ENCODE data around the gene WDR18.

DNA sequence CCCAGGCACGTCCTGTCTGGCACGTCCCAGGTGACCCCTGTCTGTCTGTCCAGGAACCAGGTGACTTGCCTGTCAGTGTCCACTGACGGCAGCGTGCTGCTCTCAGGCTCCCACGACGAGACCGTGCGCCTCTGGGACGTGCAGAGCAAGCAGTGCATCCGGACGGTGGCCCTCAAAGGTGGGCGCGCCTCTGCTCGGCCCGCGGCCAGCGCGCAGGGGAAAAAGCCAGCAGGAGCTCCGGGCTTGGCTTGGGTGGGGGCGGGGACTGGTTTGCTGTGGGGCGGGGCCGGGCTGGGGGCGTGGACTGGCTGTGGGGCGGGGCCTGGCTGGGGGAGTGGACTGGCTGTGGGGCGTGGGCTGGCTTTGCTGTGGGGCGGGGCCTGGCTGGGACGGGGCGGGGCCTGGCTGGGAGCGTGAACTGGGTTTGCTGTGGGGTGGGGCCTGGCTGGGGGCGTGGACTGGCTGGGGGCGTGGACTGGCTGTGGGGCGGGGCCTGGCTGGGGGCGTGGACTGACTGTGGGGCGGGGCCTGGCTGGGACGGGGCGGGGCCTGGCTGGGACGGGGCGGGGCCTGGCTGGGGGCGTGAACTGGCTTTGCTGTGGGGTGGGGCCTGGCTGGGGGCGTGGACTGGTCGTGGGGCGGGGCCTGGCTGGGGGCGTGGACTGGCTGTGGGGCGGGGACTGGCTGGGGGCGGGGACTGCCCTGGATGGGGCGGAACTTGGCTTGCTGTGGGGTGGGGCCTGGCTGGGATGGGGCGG, 7.2 kb downstream of the WDR18 start:
- no peak for TF ChIP-seq EZH2 (IDR thresholded peaks at IDR 0.05)
- no peak for TF ChIP-seq EZH2phosphoT487 (IDR thresholded peaks at IDR 0.05)

All from neural progenitor cell (in vitro differentiated cells).